ENCODE measurements around the gene PRKRA. TPM values are rescaled to one million over a fixed set of nuclear protein-coding genes. Genes with fewer than 3 reads are reported as not detected.

PRKRA gene
- total and polyA plus RNA-seq, 2 of the 13 experiments (the other 11 are each of a cell fraction or from before 2014, with no cell fraction given), result 53.1 to 74.7 TPM

DNA sequence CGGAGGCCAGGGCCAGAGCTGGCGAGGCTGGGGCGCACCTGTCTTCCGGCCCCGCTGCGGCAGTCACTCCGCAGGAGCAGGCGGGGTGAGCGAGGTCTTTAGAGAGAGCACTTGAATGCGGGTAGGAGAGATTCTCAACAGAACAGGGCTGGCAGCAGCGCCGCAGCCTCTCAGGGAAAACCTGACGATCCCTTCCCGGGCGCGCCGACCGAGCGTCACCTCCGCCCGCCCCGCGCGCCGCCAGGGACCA is 526 bp downstream of the PRKRA start (continued):
- TF ChIP-seq ZNF20 (CRISPR knock-in tag; IDR thresholded peaks at IDR 0.05), result no peak
- TF ChIP-seq, protein P1, sequence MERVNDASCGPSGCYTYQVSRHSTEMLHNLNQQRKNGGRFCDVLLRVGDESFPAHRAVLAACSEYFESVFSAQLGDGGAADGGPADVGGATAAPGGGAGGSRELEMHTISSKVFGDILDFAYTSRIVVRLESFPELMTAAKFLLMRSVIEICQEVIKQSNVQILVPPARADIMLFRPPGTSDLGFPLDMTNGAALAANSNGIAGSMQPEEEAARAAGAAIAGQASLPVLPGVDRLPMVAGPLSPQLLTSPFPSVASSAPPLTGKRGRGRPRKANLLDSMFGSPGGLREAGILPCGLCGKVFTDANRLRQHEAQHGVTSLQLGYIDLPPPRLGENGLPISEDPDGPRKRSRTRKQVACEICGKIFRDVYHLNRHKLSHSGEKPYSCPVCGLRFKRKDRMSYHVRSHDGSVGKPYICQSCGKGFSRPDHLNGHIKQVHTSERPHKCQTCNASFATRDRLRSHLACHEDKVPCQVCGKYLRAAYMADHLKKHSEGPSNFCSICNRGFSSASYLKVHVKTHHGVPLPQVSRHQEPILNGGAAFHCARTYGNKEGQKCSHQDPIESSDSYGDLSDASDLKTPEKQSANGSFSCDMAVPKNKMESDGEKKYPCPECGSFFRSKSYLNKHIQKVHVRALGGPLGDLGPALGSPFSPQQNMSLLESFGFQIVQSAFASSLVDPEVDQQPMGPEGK (CRISPR knock-in tag; IDR thresholded peaks at IDR 0.05), result no peak
- TF ChIP-seq ZNF253 (CRISPR knock-in tag; IDR thresholded peaks at IDR 0.05; ENCODE audit: borderline replicate concordance), result no peak
- TF ChIP-seq TBX3 (IDR thresholded peaks at IDR 0.05; ENCODE audit: borderline replicate concordance), result no peak
- TF ChIP-seq ZNF773 (CRISPR knock-in tag; IDR thresholded peaks at IDR 0.05; ENCODE audit: borderline replicate concordance), result no peak
- TF ChIP-seq CCAR2 (optimal IDR thresholded peaks at IDR 0.05; ENCODE audit: low read depth, low read length), result no peak
- 0 out of 2 replicates have a peak, but pooled peaks have one; percentile 61 for TF ChIP-seq ZNF703 (CRISPR knock-in tag; IDR thresholded peaks at IDR 0.05; ENCODE audit: borderline replicate concordance)
- no peak for TF ChIP-seq YEATS4 (CRISPR knock-in tag; IDR thresholded peaks at IDR 0.05; ENCODE audit: borderline replicate concordance)
- TF ChIP-seq ZNF720 (CRISPR knock-in tag; IDR thresholded peaks at IDR 0.05), result 0 out of 2 replicates have a peak, but pooled peaks have one; percentile 7
- no peak for TF ChIP-seq HCFC1 (IDR thresholded peaks at IDR 0.05; ENCODE audit: low read depth, low read length)
- TF ChIP-seq ZNF841 (CRISPR knock-in tag; IDR thresholded peaks at IDR 0.05; ENCODE audit: borderline replicate concordance), result no peak
- TF ChIP-seq ZNF136 (CRISPR knock-in tag; IDR thresholded peaks at IDR 0.05; ENCODE audit: low read depth), result no peak
- TF ChIP-seq STAG1 (CRISPR knock-in tag; IDR thresholded peaks at IDR 0.05), result no peak
- no peak for TF ChIP-seq CEBPG (CRISPR knock-in tag; IDR thresholded peaks at IDR 0.05)
- TF ChIP-seq ZNF713 (CRISPR knock-in tag; IDR thresholded peaks at IDR 0.05), result no peak
- no peak for TF ChIP-seq SUZ12 (IDR thresholded peaks at IDR 0.05; ENCODE audit: low read depth, low read length)
- TF ChIP-seq KDM1A (CRISPR knock-in tag; IDR thresholded peaks at IDR 0.05), result no peak
- TF ChIP-seq, protein P2, sequence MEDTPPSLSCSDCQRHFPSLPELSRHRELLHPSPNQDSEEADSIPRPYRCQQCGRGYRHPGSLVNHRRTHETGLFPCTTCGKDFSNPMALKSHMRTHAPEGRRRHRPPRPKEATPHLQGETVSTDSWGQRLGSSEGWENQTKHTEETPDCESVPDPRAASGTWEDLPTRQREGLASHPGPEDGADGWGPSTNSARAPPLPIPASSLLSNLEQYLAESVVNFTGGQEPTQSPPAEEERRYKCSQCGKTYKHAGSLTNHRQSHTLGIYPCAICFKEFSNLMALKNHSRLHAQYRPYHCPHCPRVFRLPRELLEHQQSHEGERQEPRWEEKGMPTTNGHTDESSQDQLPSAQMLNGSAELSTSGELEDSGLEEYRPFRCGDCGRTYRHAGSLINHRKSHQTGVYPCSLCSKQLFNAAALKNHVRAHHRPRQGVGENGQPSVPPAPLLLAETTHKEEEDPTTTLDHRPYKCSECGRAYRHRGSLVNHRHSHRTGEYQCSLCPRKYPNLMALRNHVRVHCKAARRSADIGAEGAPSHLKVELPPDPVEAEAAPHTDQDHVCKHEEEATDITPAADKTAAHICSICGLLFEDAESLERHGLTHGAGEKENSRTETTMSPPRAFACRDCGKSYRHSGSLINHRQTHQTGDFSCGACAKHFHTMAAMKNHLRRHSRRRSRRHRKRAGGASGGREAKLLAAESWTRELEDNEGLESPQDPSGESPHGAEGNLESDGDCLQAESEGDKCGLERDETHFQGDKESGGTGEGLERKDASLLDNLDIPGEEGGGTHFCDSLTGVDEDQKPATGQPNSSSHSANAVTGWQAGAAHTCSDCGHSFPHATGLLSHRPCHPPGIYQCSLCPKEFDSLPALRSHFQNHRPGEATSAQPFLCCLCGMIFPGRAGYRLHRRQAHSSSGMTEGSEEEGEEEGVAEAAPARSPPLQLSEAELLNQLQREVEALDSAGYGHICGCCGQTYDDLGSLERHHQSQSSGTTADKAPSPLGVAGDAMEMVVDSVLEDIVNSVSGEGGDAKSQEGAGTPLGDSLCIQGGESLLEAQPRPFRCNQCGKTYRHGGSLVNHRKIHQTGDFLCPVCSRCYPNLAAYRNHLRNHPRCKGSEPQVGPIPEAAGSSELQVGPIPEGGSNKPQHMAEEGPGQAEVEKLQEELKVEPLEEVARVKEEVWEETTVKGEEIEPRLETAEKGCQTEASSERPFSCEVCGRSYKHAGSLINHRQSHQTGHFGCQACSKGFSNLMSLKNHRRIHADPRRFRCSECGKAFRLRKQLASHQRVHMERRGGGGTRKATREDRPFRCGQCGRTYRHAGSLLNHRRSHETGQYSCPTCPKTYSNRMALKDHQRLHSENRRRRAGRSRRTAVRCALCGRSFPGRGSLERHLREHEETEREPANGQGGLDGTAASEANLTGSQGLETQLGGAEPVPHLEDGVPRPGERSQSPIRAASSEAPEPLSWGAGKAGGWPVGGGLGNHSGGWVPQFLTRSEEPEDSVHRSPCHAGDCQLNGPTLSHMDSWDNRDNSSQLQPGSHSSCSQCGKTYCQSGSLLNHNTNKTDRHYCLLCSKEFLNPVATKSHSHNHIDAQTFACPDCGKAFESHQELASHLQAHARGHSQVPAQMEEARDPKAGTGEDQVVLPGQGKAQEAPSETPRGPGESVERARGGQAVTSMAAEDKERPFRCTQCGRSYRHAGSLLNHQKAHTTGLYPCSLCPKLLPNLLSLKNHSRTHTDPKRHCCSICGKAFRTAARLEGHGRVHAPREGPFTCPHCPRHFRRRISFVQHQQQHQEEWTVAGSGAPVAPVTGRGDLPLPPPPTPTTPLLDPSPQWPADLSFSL (CRISPR knock-in tag; IDR thresholded peaks at IDR 0.05), result 0 out of 2 replicates have a peak, but pooled peaks have one; percentile 7
- TF ChIP-seq ZBTB20 (CRISPR knock-in tag; IDR thresholded peaks at IDR 0.05; ENCODE audit: borderline replicate concordance, low read depth), result no peak
- TF ChIP-seq THYN1 (CRISPR knock-in tag; IDR thresholded peaks at IDR 0.05; ENCODE audit: borderline replicate concordance, low read depth), result no peak
- TF ChIP-seq, protein P3, sequence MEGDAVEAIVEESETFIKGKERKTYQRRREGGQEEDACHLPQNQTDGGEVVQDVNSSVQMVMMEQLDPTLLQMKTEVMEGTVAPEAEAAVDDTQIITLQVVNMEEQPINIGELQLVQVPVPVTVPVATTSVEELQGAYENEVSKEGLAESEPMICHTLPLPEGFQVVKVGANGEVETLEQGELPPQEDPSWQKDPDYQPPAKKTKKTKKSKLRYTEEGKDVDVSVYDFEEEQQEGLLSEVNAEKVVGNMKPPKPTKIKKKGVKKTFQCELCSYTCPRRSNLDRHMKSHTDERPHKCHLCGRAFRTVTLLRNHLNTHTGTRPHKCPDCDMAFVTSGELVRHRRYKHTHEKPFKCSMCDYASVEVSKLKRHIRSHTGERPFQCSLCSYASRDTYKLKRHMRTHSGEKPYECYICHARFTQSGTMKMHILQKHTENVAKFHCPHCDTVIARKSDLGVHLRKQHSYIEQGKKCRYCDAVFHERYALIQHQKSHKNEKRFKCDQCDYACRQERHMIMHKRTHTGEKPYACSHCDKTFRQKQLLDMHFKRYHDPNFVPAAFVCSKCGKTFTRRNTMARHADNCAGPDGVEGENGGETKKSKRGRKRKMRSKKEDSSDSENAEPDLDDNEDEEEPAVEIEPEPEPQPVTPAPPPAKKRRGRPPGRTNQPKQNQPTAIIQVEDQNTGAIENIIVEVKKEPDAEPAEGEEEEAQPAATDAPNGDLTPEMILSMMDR (CRISPR knock-in tag; IDR thresholded peaks at IDR 0.05), result no peak
- TF ChIP-seq ZFP37 (CRISPR knock-in tag; IDR thresholded peaks at IDR 0.05; ENCODE audit: borderline replicate concordance), result no peak
- no peak for TF ChIP-seq ZNF510 (CRISPR knock-in tag; IDR thresholded peaks at IDR 0.05; ENCODE audit: low read depth)
